ENCODE measurements around the gene PSMB10.
A peak's percentile ranks its signal among the peaks of the same experiment; 100 is the strongest.

PSMB10 gene

GRCh38 chr16:67963662-67964321, 27.1 kb upstream of the PSMB10 start:
- DNase-seq = no peak

- no peak for DNase-seq
Observed at GRCh38 chr16:67963292-67963661, 26.6 kb upstream of the PSMB10 start.

- no peak for DNase-seq
Observed at GRCh38 chr16:67962135-67962534, 25.5 kb upstream of the PSMB10 start.

- no peak for DNase-seq
Observed at GRCh38 chr16:67961551-67961957, 24.9 kb upstream of the PSMB10 start.

- DNase-seq = no peak
Observed at GRCh38 chr16:67959536-67960329, 23.1 kb upstream of the PSMB10 start.

GRCh38 chr16:67957622-67958021, 21.0 kb upstream of the PSMB10 start:
- no peak for DNase-seq

GRCh38 chr16:67954421-67955196, 18.0 kb upstream of the PSMB10 start:
- DNase-seq = no peak

- DNase-seq = no peak
Observed at GRCh38 chr16:67953641-67954375, 17.2 kb upstream of the PSMB10 start.

GRCh38 chr16:67951485-67951884, 14.8 kb upstream of the PSMB10 start:
- no peak for DNase-seq

GRCh38 chr16:67950335-67950843, 13.7 kb upstream of the PSMB10 start:
- DNase-seq = no peak

GRCh38 chr16:67949645-67950044, 13.0 kb upstream of the PSMB10 start:
- DNase-seq = no peak

GRCh38 chr16:67948015-67948414, 11.4 kb upstream of the PSMB10 start:
- DNase-seq = no peak

GRCh38 chr16:67946966-67947558, 10.4 kb upstream of the PSMB10 start:
- DNase-seq = no peak

GRCh38 chr16:67946128-67946569, 9.5 kb upstream of the PSMB10 start:
- DNase-seq = no peak

- no peak for DNase-seq
Observed at GRCh38 chr16:67945392-67945933, 8.8 kb upstream of the PSMB10 start.

- no peak for DNase-seq
Observed at GRCh38 chr16:67944690-67945391, 8.2 kb upstream of the PSMB10 start.

- no peak for DNase-seq
Observed at GRCh38 chr16:67943619-67944504, 7.2 kb upstream of the PSMB10 start, which contains the start of gene LCAT. LCAT (minus strand) TSS chr16:67944120; CDS start chr16:67944101, 19 bp downstream.

GRCh38 chr16:67943256-67943618, 6.6 kb upstream of the PSMB10 start:
- DNase-seq = no peak

- DNase-seq = no peak
Observed at GRCh38 chr16:67942510-67943255, 6.0 kb upstream of the PSMB10 start.

GRCh38 chr16:67942200-67942509, 5.5 kb upstream of the PSMB10 start:
- DNase-seq = peak; percentile 9
